ENCODE results near the gene BRI3. TPM values are rescaled to one million over a fixed set of nuclear protein-coding genes. Genes with fewer than 3 reads are reported as not detected.

The BRI3 gene
- total RNA-seq, 1 experiment from 2014 or later, result 344 TPM

DNA sequence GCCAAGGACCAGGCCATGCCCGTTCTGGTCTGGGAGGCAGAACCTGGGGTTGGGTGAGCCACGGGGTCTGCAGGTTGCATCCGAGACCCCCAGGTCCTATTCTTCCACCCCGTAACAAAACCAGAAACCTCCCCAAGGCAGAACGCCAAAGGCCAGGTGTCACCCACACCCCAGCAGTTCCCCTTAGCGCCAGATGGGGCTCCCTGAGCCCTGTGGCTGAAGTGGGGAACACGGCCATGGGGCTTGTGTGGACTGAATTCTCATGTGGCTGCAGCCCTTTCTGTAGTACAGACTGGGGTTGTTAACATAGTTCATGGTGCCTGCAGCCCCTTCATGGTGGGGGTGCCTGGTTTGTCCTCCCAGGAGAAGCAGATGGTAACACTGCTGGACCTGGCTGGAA, 10.2 kb downstream of the BRI3 start:
- ChIA-PET POLR2A (no interaction called here), CTCF (no interaction called here)
- DNase-seq (ENCODE audit: low read depth, low spot score), result no peak
- 0 out of 2 replicates have a peak, but pooled peaks have one; percentile 12 for ATAC-seq
- Histone ChIP-seq H3K9me3 (ENCODE audit: control insufficient read depth, insufficient read depth, low read depth, low read length) (no peaks in the 10 kb centered on the region), H3K36me3 (ENCODE audit: control insufficient read depth, insufficient read depth, low read length) (peaks cover 8% of the 10 kb centered on the region), H3K4me3 (ENCODE audit: low read depth in 2 of 2, low read length in 2 of 2) (no peak overlapping the region), H3K4me1 (ENCODE audit: control insufficient read depth, insufficient read depth, low read length) (peaks cover 65% of the 10 kb centered on the region), H3K27me3 (ENCODE audit: control insufficient read depth, insufficient read depth, low read length) (no peaks in the 10 kb centered on the region), H3K27ac (ENCODE audit: low read length) (no peak overlapping the region)
- TF ChIP-seq, protein P1, sequence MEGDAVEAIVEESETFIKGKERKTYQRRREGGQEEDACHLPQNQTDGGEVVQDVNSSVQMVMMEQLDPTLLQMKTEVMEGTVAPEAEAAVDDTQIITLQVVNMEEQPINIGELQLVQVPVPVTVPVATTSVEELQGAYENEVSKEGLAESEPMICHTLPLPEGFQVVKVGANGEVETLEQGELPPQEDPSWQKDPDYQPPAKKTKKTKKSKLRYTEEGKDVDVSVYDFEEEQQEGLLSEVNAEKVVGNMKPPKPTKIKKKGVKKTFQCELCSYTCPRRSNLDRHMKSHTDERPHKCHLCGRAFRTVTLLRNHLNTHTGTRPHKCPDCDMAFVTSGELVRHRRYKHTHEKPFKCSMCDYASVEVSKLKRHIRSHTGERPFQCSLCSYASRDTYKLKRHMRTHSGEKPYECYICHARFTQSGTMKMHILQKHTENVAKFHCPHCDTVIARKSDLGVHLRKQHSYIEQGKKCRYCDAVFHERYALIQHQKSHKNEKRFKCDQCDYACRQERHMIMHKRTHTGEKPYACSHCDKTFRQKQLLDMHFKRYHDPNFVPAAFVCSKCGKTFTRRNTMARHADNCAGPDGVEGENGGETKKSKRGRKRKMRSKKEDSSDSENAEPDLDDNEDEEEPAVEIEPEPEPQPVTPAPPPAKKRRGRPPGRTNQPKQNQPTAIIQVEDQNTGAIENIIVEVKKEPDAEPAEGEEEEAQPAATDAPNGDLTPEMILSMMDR (IDR thresholded peaks at IDR 0.05), result peak; percentile 66
- no peak for TF ChIP-seq SIN3A (IDR thresholded peaks at IDR 0.05; ENCODE audit: borderline replicate concordance, insufficient read depth, low read depth, low read length)
- TF ChIP-seq, protein P2, sequence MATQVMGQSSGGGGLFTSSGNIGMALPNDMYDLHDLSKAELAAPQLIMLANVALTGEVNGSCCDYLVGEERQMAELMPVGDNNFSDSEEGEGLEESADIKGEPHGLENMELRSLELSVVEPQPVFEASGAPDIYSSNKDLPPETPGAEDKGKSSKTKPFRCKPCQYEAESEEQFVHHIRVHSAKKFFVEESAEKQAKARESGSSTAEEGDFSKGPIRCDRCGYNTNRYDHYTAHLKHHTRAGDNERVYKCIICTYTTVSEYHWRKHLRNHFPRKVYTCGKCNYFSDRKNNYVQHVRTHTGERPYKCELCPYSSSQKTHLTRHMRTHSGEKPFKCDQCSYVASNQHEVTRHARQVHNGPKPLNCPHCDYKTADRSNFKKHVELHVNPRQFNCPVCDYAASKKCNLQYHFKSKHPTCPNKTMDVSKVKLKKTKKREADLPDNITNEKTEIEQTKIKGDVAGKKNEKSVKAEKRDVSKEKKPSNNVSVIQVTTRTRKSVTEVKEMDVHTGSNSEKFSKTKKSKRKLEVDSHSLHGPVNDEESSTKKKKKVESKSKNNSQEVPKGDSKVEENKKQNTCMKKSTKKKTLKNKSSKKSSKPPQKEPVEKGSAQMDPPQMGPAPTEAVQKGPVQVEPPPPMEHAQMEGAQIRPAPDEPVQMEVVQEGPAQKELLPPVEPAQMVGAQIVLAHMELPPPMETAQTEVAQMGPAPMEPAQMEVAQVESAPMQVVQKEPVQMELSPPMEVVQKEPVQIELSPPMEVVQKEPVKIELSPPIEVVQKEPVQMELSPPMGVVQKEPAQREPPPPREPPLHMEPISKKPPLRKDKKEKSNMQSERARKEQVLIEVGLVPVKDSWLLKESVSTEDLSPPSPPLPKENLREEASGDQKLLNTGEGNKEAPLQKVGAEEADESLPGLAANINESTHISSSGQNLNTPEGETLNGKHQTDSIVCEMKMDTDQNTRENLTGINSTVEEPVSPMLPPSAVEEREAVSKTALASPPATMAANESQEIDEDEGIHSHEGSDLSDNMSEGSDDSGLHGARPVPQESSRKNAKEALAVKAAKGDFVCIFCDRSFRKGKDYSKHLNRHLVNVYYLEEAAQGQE (IDR thresholded peaks at IDR 0.05; ENCODE audit: insufficient read depth in 1 of 2, low read depth in 2 of 2, low read length in 1 of 2), result no peak
- TF ChIP-seq TCF7L2 (IDR thresholded peaks at IDR 0.05; ENCODE audit: low read depth, low read length), result no peak
- intact Hi-C loops (cut with micrococcal nuclease; ENCODE audit: unreplicated experiment), result no loop called here
- BruUV-seq (replicated peaks), result no TSS peak
- in situ Hi-C loops (cut with HindIII; ENCODE audit: low pct_unique_long_range_greater_than_20kb, low sequenced_read_pairs), result loop anchor here (25.0 kb wide), 1 partner anchor 96 kb away; no protein-coding TSS in a partner anchor

DNA sequence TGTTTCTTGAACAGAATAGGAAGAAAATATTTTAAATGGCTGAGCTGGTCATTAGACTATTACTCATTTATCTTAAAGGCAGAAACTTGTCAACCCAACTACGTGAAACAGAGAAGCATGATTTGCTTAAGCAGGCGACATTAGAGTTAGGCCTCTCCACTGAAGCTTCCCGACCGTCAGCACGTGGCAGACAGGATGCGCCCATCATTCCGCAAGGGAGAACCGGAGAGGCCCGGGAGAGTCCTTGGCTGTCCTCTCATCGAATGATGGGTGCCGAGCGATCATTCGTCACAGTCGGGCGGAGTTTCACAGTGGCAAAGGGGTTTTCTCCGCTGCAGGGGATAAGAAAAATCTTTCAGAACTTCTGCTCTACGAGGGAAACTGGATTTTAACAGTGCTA, 11.8 kb downstream of the BRI3 start:
- intact Hi-C loops (cut with micrococcal nuclease; ENCODE audit: unreplicated experiment), result no loop called here
- in situ Hi-C loops (cut with HindIII; ENCODE audit: low pct_unique_long_range_greater_than_20kb, low sequenced_read_pairs), result loop anchor here (25.0 kb wide), 1 partner anchor 94 kb away; no protein-coding TSS in a partner anchor
- Histone ChIP-seq H3K9me3 (ENCODE audit: control insufficient read depth, insufficient read depth, low read depth, low read length) (no peaks in the 10 kb centered on the region), H3K4me3 (ENCODE audit: low read depth in 2 of 2, low read length in 2 of 2) (no peak overlapping the region), H3K27me3 (ENCODE audit: control insufficient read depth, insufficient read depth, low read length) (no peaks in the 10 kb centered on the region), H3K27ac (ENCODE audit: low read length) (peak overlapping the region; percentile 23), H3K36me3 (ENCODE audit: control insufficient read depth, insufficient read depth, low read length) (peaks cover 8% of the 10 kb centered on the region), H3K4me1 (ENCODE audit: control insufficient read depth, insufficient read depth, low read length) (peaks cover 56% of the 10 kb centered on the region)
- ChIA-PET POLR2A (no interaction called here), CTCF (no interaction called here)
- DNase-seq (ENCODE audit: low read depth, low spot score), result no peak
- no peak for ATAC-seq
- BruUV-seq (replicated peaks), result no TSS peak
- peak; percentile 55; the same call in 1 of the 2 replicates for TF ChIP-seq POLR2AphosphoS5 (IDR thresholded peaks at IDR 0.05; ENCODE audit: low read depth, low read length)
- TF ChIP-seq, protein P1 (IDR thresholded peaks at IDR 0.05), result no peak
- TF ChIP-seq TCF7L2 (IDR thresholded peaks at IDR 0.05; ENCODE audit: low read depth, low read length), result no peak
